Measurements from ENCODE around the gene INHBA. TPM values are rescaled to one million over a fixed set of nuclear protein-coding genes. Genes with fewer than 3 reads are reported as not detected.

INHBA gene
- total RNA-seq, 1 experiment from 2014 or later = 55.3 TPM

DNA sequence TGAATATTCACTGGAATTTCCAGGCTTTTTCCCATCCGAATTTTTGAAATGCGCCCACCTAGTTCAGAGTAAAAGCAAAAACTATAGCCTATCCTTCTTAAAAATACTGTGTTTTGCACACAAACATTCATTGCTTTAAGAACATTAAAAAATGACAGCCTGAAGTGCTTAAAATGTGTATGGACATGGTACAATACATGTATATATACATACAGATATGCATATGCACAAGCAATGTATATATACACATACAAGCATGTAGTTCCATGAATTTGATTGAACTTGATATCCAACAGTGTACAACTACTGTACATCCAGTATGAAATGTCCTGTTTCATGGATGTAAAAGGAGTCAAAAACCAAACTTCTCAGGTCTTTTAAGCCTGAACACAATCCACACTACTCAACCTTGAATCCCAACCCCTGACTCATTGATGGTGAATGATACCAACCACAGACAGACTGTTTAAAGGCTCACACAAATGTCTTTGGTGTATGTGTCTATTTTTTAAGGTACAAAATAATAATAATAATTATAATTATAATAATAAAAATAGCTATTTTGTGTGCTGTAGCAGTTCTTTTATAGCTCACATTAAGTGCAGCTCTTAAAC lies 14.8 kb downstream of the INHBA start:
- Histone ChIP-seq H2AFZ (ENCODE audit: low read length) (no peak overlapping the region), H3K9me3 (ENCODE audit: low read length) (no peaks in the 10 kb centered on the region), H4K20me1 (ENCODE audit: low read length) (no peaks in the 10 kb centered on the region), H3K27me3 (ENCODE audit: low read length) (no peaks in the 10 kb centered on the region), H3F3A (ENCODE audit: low read length, unreplicated experiment) (peaks cover 8% of the 10 kb centered on the region), H3K36me3 (ENCODE audit: low read depth, low read length) (peaks cover 52% of the 10 kb centered on the region), H3K9me2 (replicated peaks; ENCODE audit: low read length) (no peaks in the 10 kb centered on the region), H3K9ac (ENCODE audit: low read length) (no peak overlapping the region), H3K4me1 (ENCODE audit: insufficient read depth, low read length) (peaks cover 31% of the 10 kb centered on the region), H3K79me2 (ENCODE audit: low read length) (peaks cover 44% of the 10 kb centered on the region), H3K4me3 (ENCODE audit: low read length) (no peak overlapping the region), H3K27ac (ENCODE audit: low read length) (peak overlapping the region; percentile 63; the same call in 1 of the 2 replicates), H3K4me2 (ENCODE audit: low read length) (no peak overlapping the region)
- TF ChIP-seq, protein P1, sequence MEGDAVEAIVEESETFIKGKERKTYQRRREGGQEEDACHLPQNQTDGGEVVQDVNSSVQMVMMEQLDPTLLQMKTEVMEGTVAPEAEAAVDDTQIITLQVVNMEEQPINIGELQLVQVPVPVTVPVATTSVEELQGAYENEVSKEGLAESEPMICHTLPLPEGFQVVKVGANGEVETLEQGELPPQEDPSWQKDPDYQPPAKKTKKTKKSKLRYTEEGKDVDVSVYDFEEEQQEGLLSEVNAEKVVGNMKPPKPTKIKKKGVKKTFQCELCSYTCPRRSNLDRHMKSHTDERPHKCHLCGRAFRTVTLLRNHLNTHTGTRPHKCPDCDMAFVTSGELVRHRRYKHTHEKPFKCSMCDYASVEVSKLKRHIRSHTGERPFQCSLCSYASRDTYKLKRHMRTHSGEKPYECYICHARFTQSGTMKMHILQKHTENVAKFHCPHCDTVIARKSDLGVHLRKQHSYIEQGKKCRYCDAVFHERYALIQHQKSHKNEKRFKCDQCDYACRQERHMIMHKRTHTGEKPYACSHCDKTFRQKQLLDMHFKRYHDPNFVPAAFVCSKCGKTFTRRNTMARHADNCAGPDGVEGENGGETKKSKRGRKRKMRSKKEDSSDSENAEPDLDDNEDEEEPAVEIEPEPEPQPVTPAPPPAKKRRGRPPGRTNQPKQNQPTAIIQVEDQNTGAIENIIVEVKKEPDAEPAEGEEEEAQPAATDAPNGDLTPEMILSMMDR (conservative IDR thresholded peaks at IDR 0.05; ENCODE audit: low read depth, low read length) = no peak
- no peak for TF ChIP-seq EZH2 (IDR thresholded peaks at IDR 0.05; ENCODE audit: low read length, unreplicated experiment)
- no peak for TF ChIP-seq EZH2phosphoT487 (IDR thresholded peaks at IDR 0.05; ENCODE audit: borderline replicate concordance, low read length)
- POLR2A ChIA-PET (ENCODE audit: unreplicated experiment) = interaction anchor here (0.5 kb wide), 1 partner anchor 443 kb away, joined by 4 read pairs; no protein-coding TSS in a partner anchor
- BruUV-seq (replicated peaks) = no TSS peak
- ATAC-seq = no peak
- intact Hi-C loops (cut with micrococcal nuclease) = no loop called here
- DNase-seq = peak; percentile 58
- CTCF ChIA-PET = no interaction called here

DNA sequence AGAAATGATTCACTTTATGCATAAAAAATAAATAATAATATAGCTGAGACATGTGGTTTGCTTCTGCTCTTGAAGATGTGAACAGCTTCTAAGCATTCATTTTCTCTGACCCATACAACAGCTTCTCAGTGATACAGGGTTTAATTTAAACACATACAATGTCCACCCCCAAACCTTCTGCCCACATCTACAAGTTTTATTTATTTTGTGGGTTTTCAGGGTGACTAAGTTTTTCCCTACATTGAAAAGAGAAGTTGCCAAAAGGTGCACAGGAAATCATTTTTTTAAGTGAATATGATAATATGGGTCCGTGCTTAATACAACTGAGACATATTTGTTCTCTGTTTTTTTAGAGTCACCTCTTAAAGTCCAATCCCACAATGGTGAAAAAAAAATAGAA lies 17.2 kb downstream of the INHBA start:
- intact Hi-C loops (cut with micrococcal nuclease) = no loop called here
- CTCF ChIA-PET = no interaction called here
- TF ChIP-seq EZH2 (IDR thresholded peaks at IDR 0.05; ENCODE audit: low read length, unreplicated experiment) (no peak), EZH2phosphoT487 (IDR thresholded peaks at IDR 0.05; ENCODE audit: borderline replicate concordance, low read length) (no peak)
- TF ChIP-seq, protein P1 (conservative IDR thresholded peaks at IDR 0.05; ENCODE audit: low read depth, low read length) = no peak
- DNase-seq (peak; percentile 83), ATAC-seq (peak; percentile 80)
- Histone ChIP-seq H3K27me3 (ENCODE audit: low read length) (no peaks in the 10 kb centered on the region), H3K36me3 (ENCODE audit: low read depth, low read length) (peaks cover 27% of the 10 kb centered on the region), H4K20me1 (ENCODE audit: low read length) (no peaks in the 10 kb centered on the region), H3K9me2 (replicated peaks; ENCODE audit: low read length) (no peaks in the 10 kb centered on the region), H3K79me2 (ENCODE audit: low read length) (peaks cover 20% of the 10 kb centered on the region), H3F3A (ENCODE audit: low read length, unreplicated experiment) (peaks cover 8% of the 10 kb centered on the region), H3K4me1 (ENCODE audit: insufficient read depth, low read length) (peaks cover 31% of the 10 kb centered on the region), H3K4me2 (ENCODE audit: low read length) (peak overlapping the region; percentile 4; the same call in 1 of the 2 replicates), H3K9ac (ENCODE audit: low read length) (peak overlapping the region; percentile 25), H3K27ac (ENCODE audit: low read length) (peak overlapping the region; percentile 63), H3K9me3 (ENCODE audit: low read length) (no peaks in the 10 kb centered on the region), H3K4me3 (ENCODE audit: low read length) (no peak overlapping the region), H2AFZ (ENCODE audit: low read length) (no peak overlapping the region)
- POLR2A ChIA-PET (ENCODE audit: unreplicated experiment) = interaction anchor here (0.6 kb wide), 3 partner anchors 10 to 638 kb away, joined by 3 to 4 read pairs (median 4); no protein-coding TSS in a partner anchor
- no TSS peak for BruUV-seq (replicated peaks)

DNA sequence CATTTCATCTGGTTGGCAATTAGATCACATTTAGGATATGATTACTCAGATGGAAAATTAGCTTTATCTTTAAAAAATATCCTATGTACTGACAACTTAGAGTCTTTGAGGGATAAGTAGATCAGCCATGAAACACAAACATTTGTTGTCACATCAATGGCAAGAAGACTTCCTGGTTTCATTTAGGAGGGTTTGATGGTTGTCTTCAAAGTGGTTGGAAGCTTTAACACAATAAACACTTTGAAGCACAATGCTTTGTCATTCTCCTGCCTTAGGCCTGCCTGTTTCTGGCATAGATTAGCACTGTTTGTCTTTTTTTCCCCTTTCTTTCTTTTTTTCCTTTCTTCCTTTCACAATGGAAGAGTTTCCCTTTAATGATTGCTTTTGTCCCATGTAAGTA lies 20.5 kb downstream of the INHBA start:
- no peak for ATAC-seq

More for the DNA sequence above, 20.5 kb downstream of the INHBA start:
- H4K20me1 ChIP-seq (ENCODE audit: low read length) = no peaks in the 10 kb centered on the region
- TF ChIP-seq EZH2 (IDR thresholded peaks at IDR 0.05; ENCODE audit: low read length, unreplicated experiment) = no peak
- TF ChIP-seq, protein P1 (conservative IDR thresholded peaks at IDR 0.05; ENCODE audit: low read depth, low read length) = no peak
- TF ChIP-seq EZH2phosphoT487 (IDR thresholded peaks at IDR 0.05; ENCODE audit: borderline replicate concordance, low read length) = no peak
- POLR2A ChIA-PET (ENCODE audit: unreplicated experiment) = no interaction called here
- BruUV-seq (replicated peaks) = no TSS peak
- H3K4me2 ChIP-seq (ENCODE audit: low read length) = no peak overlapping the region
- H3K36me3 ChIP-seq (ENCODE audit: low read depth, low read length) = no peaks in the 10 kb centered on the region
- H2AFZ ChIP-seq (ENCODE audit: low read length) = no peak overlapping the region
- H3K9me2 ChIP-seq (replicated peaks; ENCODE audit: low read length) = no peaks in the 10 kb centered on the region
- peaks cover 23% of the 10 kb centered on the region for H3K4me1 ChIP-seq (ENCODE audit: insufficient read depth, low read length)
- H3K27ac ChIP-seq (ENCODE audit: low read length) = no peak overlapping the region
- no peak for DNase-seq
- peaks cover 8% of the 10 kb centered on the region for H3F3A ChIP-seq (ENCODE audit: low read length, unreplicated experiment)
- H3K4me3 ChIP-seq (ENCODE audit: low read length) = no peak overlapping the region
- CTCF ChIA-PET = no interaction called here
- H3K9ac ChIP-seq (ENCODE audit: low read length) = no peak overlapping the region
- H3K27me3 ChIP-seq (ENCODE audit: low read length) = no peaks in the 10 kb centered on the region
- intact Hi-C loops (cut with micrococcal nuclease) = no loop called here
- no peaks in the 10 kb centered on the region; the same call in 1 of the 2 replicates for H3K79me2 ChIP-seq (ENCODE audit: low read length)
- no peaks in the 10 kb centered on the region for H3K9me3 ChIP-seq (ENCODE audit: low read length)
